NCI-H69 (cell line): ENCODE measurements around the gene ZMYM1.
"Not testable (repeated sequence)": the region's sequence is repeated elsewhere in the genome, so short reads cannot be mapped to it uniquely, and the experiment has no call there.

Source experiments
- DNase-seq: peaks from one replicate; lab custom pipeline; 2025; lab: John Stamatoyannopoulos, UW

ZMYM1 gene

DNA sequence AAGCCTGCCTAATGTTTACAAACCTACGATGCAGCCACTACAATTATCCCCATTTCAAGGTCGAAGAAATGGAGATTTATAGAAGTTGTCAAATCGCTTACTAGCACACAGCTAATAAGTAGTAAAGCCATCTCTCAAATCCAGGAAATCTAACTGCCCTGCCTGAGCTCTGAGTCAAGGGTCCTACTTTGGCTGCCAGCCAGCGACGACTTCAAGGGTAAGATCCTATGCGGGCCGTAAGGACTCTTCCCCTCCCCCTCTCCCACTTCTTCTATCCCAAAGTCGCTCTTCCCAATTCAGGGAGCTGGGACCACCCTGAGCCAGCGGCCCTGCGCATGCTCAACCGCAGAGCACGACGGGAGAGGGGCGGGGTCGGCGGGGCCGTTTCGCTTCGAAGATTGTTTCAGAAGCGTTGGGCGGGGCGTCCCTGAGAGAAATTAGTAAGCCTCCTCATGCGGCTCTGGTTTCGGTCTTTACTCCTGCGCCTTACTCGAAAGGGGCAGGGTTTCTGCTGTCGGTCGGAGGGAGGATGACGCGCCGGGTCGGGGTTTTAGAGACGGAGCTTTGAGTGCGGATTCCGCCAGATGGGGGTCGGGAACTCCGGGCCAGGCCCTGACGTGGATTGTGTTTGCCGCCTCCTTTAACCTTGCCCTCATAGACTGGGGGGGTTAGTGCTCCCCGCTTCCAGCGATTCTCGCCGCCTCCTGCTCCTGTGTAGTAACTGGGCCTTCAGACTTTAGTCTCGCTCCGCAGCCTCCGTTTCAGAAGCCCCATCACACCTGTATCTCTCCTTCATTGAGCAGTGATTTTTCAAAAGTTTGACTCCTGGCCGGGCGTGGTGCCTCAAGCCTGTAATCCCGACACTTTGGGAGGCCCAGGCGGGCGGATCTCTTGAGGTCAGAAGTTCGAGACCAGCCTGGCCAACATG, at the start of gene ZMYM1:
TSS of gene ZMYM1 (plus strand) at position 383 of the 928 bp plus-strand sequence. CDS start 14,603 bp downstream, outside the sequence.
- DNase-seq: peak; percentile 87

DNA sequence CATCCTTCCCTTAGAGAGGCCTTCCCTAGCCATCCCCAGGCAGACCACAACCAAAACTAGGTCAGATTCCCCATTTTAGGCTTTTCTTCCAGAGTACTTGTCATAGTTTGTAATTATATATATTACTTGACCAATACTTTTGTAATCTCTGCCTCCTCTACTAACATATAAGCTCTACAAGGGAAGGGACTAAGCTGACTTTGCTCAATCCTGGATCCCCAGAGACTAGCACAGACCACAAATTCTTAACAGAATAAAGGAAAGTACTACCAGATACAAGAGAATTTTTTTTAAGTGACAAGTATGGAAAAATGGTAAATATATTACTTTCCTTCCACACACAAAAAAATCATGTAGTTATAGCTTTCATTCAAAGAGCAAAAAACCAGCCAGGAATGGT, 49.4 kb upstream of the ZMYM1 start:
- no peak for DNase-seq

DNA sequence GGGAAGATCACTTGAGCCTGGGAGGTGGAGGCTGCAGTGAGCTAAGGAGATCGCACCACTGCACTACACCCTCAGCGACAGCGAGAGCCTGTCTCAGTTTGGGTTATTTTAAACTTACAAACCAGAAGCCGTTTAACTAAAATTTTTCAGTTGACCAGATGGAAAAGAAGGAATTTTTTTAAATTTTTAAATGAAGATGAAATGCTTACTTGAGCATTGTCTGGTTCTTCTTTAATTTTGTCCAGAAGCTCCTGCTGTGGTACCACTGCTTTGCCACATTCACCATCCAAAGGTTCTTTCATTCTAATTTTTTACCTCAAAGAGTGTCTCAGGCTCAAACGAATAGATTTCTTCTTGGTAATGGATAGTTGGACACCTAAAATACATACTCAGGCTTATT, 48.8 kb upstream of the ZMYM1 start:
- no peak for DNase-seq

DNA sequence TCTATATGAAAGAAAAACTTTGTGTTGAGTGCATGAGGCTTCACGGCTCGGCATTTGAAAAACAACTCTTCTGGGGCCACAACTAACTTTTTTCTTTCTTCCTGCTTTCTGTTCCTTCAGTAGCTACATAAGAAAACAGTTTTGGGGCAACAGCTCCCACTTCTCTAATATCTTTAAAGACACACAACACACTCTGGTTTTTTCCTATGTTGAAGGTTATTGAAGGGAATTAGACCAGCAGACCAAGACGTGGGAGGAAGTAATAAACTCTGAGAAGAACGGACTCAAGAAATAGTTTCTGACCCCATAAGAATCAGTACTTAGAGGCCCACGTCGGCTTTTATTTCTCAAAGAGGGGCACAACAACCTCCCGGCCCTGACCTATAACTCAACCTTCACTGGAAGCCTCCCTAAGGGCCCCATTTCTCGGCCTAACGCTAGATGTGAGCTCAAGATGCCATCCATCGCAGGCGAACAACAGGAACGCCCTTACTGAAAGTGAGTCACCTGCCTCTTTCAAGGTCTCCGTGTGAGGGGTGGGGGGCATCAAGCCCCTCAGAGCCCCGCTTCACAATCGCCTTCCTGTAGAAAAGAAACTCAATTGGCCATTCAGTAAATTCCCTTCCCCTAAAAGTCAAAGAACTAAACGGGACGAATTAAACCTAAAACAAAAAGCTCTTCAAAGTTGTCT, 48.3 kb upstream of the ZMYM1 start:
- peak; percentile 23 for DNase-seq

DNA sequence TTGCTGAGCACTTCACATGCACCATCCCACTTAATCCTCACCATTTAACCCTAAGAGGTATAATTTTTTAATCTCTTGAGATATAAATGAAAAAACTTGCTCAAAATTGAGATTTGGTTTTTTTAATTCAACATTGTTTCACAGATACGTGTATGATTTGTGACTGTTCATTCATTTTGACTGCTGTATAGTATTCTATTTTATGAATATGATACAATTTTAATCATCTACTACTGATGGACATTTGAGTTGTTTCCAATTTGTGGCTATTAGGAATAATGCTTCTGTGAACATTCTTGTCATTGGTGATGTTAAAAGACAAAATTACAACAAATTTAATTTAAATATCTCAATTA, 46.8 kb upstream of the ZMYM1 start:
- no peak for DNase-seq

DNA sequence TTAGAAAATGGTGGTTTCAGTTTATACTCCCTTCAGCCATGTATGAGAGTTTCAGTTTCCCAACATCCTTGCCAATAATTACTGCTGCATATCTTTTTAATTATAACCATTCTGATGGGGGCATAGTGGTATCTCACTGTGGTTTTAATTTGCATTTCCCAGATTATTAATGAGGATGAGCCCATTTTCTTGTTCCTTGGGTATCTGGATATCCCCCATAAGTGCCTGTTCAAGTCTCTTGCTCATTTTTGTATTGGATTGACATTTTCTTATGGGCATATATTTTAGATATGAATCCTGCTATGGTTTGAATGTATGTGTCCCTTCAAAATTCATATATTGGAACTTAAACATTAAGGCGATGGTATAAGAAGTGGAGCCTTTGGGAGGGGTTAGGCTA, 45.8 kb upstream of the ZMYM1 start:
- DNase-seq: no peak

DNA sequence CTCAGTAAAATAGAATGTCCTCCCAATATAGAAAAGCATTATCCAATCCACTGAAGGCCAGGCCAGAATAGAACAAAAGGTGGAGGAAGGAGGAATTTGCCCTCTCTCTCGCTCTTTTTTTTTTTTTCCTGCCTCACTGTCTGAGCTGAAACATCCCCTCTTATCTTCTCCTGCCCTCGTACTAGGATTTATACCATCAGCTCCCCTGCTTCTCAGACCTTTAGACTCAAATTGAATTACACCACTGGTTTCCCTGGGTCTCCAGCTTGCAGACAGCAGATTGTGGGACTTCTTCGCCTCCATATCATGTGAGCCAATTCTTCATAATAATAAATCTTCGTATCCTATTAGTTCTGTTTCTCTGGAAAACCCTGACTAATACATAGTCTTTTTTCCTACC, 42.6 kb upstream of the ZMYM1 start:
- no peak for DNase-seq

DNA sequence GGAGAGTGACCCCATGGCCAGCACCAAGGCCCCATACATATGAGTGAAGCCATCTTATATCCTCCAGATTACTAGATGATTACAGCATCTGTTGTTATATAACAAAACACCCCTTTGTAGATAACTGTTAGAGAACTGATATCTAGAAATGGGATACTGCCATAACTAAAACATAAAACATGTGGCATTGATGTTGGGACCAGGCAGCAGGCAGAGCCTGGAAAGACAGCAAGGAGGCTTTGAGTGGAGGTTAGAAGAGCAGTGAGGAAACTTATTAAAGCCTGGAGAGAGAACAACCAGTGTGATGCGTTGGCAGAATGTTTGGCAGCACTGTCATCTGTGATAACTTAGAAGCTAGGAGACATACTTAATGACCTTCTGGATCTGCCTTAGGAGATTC, 42.0 kb upstream of the ZMYM1 start:
- DNase-seq: no peak

DNA sequence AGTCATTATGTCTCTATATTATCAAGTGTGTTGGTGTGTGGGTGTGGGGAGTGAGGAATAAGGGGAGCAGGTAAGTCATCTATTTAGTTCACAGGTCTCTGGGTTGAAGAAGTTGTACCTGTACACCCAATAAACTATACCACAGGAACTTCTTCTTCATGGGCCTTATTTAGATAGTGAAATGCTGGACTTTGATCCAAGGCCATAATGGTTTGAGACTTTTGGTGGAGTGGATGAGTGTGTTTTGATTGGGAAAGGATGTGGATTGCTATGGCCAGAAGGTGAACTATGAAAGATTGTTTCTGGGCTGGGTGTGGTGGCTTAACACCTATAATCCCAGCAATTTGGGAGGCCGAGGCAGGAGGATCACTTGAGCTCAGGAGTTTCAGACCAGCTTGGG, 40.5 kb upstream of the ZMYM1 start:
- DNase-seq: no peak

DNA sequence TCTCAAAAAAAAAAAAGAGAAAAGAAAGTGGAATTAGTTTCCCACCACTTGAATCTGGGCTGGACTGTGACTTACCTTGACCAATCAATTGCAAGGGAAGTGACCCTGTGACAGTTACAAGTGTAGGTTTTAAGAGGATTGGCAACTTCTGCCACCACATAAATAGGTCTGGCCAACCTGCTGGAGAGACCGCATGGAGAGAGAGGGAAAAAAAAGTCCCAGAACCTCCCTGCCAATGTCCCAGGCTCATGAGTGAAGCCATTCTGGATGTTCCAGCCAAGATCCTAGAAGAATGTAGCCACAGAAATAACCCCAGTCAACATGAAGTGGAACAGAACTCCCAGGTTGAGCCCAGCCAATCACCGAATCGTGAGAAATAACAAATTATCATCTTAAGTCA, 35.7 kb upstream of the ZMYM1 start:
- DNase-seq: no peak

DNA sequence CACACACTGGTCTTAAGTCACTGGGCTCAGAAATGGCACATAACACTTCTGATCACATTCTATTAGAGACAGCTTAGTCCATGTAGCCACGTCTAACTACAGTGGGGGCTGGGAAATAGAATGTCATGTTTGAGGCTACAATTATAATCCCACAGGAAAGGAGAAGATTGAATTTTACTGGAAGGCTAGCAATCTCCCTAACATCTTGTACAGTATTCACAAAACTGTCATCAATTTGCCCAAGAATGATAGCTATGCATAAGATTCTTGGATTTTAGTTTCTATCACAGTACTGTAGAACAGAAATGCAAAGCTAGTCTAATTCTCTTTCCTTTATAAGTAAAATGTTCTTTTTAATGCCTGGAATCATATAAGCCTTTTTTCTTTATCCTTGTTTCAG, 34.8 kb upstream of the ZMYM1 start:
- no peak for DNase-seq

DNA sequence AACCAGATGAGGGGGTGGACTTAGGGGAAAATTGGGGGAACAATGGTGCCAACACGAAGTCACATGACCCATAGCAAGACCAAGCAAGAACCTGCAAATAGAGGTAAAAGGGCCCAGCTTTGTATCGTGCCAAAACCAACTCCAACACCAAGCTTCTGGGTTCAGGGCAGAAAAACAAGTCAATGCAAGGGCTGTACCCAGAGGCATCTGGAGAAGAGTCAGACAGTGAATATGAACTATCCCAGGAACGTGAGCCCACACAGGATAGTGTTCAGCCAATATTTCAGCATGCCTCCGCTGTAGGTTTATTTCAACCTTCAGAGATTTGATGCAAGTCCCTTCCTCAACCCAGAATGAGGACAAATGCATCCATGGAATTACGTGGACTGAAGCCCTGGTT, 32.5 kb upstream of the ZMYM1 start:
- DNase-seq: no peak

DNA sequence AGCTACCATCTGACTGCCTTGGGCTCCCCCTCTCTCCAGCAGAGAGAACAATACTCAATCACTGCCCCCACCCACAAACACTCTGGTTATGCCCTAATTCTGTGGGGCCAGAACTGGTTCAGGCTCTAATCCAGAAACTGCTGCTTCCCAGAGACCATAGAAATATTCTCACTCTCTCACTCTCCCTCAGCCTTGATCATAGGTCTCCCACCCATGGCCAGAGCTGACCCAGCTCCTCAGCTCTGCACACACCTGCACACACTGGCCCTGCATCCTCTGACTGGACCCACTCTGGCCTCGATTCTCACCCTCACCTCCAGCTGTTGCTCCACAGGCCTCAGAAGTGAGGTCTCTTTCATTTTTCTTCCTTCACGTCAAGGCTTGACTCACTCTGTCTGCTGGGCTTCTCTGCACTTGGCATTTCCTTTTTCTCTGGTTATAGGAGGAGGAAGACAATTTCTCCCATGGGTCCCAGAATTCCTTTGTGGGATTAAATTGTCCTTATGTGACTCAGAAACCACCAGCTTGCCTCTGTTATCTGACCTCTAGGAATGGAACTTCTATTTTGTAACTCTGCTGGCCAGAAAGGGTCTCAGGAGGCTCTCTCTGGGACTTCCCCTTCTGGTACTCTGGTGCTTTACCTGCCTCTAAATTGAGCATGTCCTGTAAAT, 31.9 kb upstream of the ZMYM1 start:
- no peak for DNase-seq

DNA sequence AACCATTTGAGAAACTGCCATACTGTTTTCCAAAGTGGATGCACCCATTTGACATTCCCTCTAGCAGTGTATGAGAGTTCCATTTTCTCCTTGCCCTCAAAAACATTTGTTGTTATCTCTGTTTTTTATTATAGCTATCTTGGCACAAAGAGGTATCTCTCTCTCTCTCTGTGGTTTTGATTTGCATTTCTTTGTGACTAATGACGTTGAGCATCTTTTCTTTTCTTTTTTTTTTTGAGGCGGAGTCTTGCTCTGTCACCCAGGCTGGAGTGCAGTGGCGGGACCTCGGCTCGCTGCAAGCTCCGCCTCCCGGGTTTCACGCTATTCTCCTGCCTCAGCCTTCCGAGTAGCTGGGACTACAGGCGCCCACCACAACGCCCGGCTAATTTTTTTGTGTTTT, 30.1 kb upstream of the ZMYM1 start:
- DNase-seq: no peak

DNA sequence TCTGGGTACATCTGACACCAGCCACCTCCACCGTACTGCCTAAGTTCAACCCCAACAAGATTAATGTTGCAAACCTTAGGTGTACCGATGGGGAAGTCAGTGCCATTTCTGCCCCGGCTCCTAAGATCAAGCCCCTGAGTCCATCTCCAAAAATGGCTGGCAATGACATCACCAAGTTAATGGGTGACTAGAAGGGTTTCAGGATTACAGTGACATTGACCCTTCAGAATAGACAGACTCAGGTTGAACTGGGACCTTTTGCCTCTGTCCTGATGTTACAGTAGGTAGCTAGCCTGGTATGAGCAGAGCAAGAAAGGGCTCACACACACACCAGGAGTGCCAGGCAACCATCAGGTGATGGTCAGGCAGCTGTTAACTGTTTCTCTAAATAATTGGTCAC, 25.8 kb upstream of the ZMYM1 start:
- DNase-seq: no peak

DNA sequence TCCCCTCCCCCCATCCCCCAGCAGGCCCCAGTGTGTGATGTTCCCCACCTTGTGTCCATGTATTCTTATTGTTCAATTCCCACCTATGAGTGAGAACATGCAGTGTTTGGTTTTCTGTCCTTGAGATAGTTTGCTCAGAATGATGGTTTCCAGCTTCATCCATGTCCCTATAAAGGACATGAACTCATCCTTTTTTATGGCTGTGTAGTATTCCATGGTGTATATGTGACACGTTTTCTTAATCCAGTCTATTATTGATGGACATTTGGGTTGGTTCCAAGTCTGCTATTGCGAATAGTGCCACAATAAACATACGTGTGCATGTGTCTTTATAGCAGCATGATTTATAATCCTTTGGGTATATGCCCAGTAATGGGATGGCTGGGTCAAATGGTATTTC, 24.9 kb upstream of the ZMYM1 start:
- not testable (repeated sequence) for DNase-seq

DNA sequence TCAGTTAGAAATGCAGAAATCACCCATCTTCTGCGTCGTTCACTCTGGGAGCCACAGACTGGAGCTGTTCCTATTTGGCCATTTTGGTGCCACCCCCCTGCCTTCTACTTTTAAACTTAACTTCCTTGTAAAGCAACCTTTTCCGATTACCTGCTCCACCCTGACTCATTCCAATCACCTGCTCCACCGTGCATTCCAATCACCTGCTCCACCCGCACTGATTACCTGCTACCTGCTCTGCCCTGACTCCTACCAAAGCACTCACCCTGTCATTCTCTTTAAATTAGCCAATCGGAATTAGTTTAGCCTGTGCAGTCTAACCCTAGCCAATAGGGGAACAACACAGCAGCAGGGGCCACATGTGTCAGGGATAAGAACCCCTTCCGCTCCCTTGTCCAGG, 20.9 kb upstream of the ZMYM1 start:
- not testable (repeated sequence) for DNase-seq

DNA sequence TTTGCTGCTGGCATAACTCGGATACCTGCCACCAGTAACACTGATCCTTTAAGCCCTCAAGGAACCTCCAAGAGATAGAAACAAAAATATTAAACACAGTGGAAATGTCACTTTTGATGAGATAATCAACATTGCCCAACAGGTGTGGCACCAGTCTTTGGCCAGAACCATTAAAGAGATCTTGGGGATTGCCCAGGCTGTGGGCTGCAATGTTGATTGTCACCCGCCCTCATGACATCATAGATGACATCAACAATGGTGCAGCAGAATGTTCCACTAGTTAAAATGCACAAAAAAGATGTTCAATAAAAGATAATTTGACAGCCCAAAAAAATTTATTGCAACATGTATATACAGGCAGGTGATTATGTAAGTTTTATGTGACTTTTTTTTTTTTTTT, 20.2 kb upstream of the ZMYM1 start:
- no peak for DNase-seq

DNA sequence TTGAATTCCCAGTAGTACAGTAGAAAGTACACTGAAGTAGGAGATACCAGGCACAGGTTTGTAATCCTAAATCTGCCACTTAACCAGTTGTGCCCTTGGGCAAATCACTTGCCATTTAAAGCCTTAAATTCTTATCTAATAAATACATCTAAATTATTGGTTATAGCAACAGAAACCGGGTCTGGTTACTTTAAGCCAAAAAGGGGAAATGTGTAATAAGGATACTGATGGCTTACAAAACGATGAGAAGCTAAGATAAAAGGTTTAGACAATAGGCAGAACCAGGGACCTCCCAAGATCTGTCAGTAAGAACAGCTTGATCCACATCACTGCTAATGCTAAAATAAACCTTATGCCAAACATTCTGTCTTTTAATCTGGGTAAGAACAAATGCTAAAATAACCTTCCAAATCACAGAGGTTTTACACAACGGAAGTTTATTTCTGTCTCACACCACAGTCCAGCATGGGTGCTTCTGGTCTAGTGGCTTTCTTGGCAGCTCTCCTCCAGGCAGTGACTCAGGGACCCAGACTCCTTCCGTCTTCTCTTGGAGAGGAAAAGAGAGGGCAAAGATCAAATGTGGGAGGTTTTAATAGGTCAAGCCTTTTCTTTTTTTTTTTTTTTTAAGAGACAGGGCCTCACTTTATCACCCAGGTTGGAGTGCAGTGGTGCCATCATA, 16.5 kb upstream of the ZMYM1 start:
- peak; percentile 18 for DNase-seq

DNA sequence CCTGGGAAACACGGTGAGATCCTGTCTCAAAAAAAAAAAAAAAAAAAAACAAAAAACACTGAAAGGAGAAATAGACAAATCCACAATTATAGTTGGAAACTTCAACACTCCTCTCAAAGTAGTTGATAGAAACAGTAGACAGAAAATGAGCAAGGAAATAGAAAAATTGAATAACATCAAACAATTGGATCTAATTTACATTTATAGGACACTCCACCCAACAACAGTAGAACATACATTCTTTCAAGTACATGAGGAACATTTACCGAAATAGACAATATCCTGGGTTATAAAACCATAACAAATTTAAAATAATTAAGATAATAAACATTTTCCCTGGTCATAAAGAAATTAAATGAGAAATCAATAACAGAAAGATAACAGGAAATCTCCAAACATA, 14.9 kb upstream of the ZMYM1 start:
- no peak for DNase-seq

DNA sequence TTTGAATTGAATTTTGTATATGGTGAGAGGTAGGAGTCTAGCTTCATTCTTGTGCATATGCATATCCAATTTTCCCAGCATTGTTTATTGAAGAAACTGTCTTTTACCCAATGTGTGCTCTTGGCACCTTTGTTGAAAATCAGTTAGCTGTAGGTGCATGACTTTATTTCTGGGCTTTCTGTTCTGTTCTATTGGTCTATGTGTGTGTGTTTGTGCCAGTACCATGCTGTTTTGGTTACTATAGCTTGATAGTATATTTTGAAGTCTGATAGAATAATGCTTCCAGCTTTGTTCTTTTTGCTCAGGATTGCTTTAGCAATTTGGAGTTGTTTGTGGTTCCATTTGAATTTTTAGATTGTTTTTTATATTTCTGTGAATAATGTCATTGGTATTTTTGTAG, 9.4 kb upstream of the ZMYM1 start:
- no peak for DNase-seq

DNA sequence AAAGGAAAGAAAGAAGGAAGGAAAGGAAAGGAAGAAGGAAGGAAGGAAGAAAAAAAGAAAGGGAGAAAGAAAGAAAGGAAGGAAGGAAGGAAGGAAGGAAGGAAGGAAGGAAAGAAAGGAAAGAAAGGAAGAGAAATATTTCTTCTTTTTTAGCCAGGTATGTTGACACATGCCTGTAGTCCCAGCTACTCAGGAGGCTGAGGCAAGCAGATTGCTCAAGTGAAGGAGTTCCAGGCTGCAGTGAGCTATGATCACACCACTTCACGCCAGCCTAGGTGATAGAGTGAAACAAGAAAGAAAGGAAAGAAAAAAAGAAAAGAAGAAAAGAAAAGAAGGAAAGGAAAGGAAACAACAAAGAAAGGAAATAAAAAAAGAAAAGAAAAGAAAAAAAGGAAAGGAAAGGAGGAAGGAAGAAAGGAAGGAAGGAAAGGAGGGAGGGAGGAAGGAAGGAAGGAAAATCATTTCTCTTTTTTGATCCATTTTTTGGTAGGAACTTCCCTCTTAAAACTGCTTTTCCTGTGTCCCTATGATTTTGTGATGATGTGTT, 5.8 kb upstream of the ZMYM1 start:
- DNase-seq: no peak
